Ovary (tissue), 9 donors: ENCODE measurements around the gene EPG5. TPM values are rescaled to one million over a fixed set of nuclear protein-coding genes. Genes with fewer than 3 reads are reported as not detected.
"Not testable (repeated sequence)": the region's sequence is repeated elsewhere in the genome, so short reads cannot be mapped to it uniquely, and the experiment has no call there.

Source experiments
- DNase-seq, 5 donors: peaks; one replicate each; pipeline ENCODE4 v3.0.0-alpha.2; 2019 to 2020
- H3K27ac ChIP-seq, 2 donors: fragments of 200-600 bp; one replicate each; pipeline versions ENCODE4 v1.5.1 to v1.8.0; 2019 to 2022
- H3K27me3 ChIP-seq: fragments of 200-600 bp; one replicate; pipeline ENCODE4 v1.8.0; 2022
- H3K36me3 ChIP-seq: fragments of 200-600 bp; sonication (generic); one replicate; pipeline ENCODE4 v1.5.1; 2019
- H3K4me1 ChIP-seq: one replicate; pipeline ENCODE4 v1.8.1; 2013; ENCODE audit warnings: mild to moderate bottlenecking, moderate library complexity; ENCODE audit not compliant: insufficient read depth
- H3K4me3 ChIP-seq: fragments of 200-600 bp; sonication (generic); one replicate; pipeline ENCODE4 v1.5.1; 2017
- H3K9me3 ChIP-seq, 2 donors: fragments of 200-600 bp in 1 of 2; sonication (generic) in 1 of 2; one replicate each; pipeline versions ENCODE4 v1.5.1 to v1.8.1; 2013 to 2019; ENCODE audit warnings: mild to moderate bottlenecking in 1 of 2, moderate library complexity in 1 of 2
- CTCF ChIP-seq, 3 donors: fragments of 450-650 bp in 2 of 3; fragments of 200-600 bp in 1 of 3; IDR thresholded peaks; one replicate each; pipeline versions ENCODE4 v1.5.1 to v1.8.0; 2016 to 2022; ENCODE audit warnings: antibody characterized with exemption in 3 of 3, mild to moderate bottlenecking in 1 of 3
- EP300 ChIP-seq: sonication (generic); formaldehyde crosslinking; IDR thresholded peaks from one replicate; pipeline ENCODE4 v1.6.1; 2017; ENCODE audit warnings: antibody characterized with exemption
- POLR2A ChIP-seq: fragments of 450-650 bp; IDR thresholded peaks from one replicate; pipeline ENCODE4 v1.6.1; 2017; ENCODE audit warnings: antibody characterized with exemption, mild to moderate bottlenecking, moderate library complexity
- WGBS, 3 donors: extraction: QIAGEN DNeasy Blood & Tissue Kit in 1 of 3; methylation state at CpG; one replicate each; pipeline versions ENCODE4 v1.1.5 to v1.1.7; 2013 to 2017; 5-methylcytosine and 5-hydroxymethylcytosine counted together
- intact Hi-C, 4 donors: fragments of 100-400 bp; cut with DNase I; formaldehyde crosslinking; loops; one replicate each; pipeline versions ENCODE4 v1.11.0 to v1.15.1; 2022 to 2023
- polyA plus RNA-seq, 2 donors: library from polyadenylated mRNA; stranded (reverse); fragments of 200-250 nt in 1 of 2; fragments of 350-450 nt in 1 of 2; fragmentation: Illumina TruSeq in 1 of 2; extraction: RNeasy Lipid Tissue Mini Kit (QIAGEN cat#74804) in 1 of 2; gene quantifications; one replicate each; pipeline ENCODE4 v1.2.3, GENCODE V29; 2013 to 2014
- total RNA-seq, 7 donors: library from RNA; depleted of rRNA in 2 of 7; stranded (reverse); fragments of >200 nt in 2 of 7; fragmentation: NEBNext Ultra II Directional in 3 of 7; extraction: Animal tissue kit (Norgen Biotek cat#: 25700) in 3 of 7; gene quantifications; one replicate each; pipeline versions ENCODE4 v1.1.0 to v1.2.4, GENCODE V29; 2016 to 2023
- donor health status: DM: no; HTN: no; CAD: no; lungs with moderate emphysema.
- donor health status: DM: no; HTN: no; CAD: no.
- donor health status: Bipolar disorder and iron deficiency.
- donor health status: DM: yes; HTN: yes; CAD: no.
- donor health status: DM: no; HTN: no; CAD: no.
- donor health status: DM: yes; HTN: yes; CAD: no.

Gene EPG5
- total and polyA plus RNA-seq, 9 donors: 8.9 to 28.4 (median 21.2) TPM

- Histone ChIP-seq H3K4me1 (peaks cover 4% of the 10 kb centered on the region), H3K36me3 (no peaks in the 10 kb centered on the region), H3K9me3 (no peaks in the 10 kb centered on the region), H3K4me3 (no peak overlapping the region), H3K27me3 (no peaks in the 10 kb centered on the region), H3K27ac (no peak overlapping the region)
- intact Hi-C loops: no loop called here
- TF ChIP-seq CTCF (IDR thresholded peaks at IDR 0.05) (no peak), POLR2A (no peak), EP300 (no peak)
- WGBS, 3 donors: 90 to 93% (median 93%) methylated on average over 7 of the region's 7 CpGs
- DNase-seq: no peak
These were observed 117.6 kb downstream of the EPG5 start for GRCh38 chr18:45849529-45849928.

GRCh38 chr18:45848643-45849042 lies 118.5 kb downstream of the EPG5 start:
- DNase-seq, H3K9me3 ChIP-seq, H3K27me3 ChIP-seq, H3K4me1 ChIP-seq, H3K27ac ChIP-seq, H3K36me3 ChIP-seq, intact Hi-C loops, H3K4me3 ChIP-seq: not testable (repeated sequence)
- WGBS, 3 donors: 96 to 97% (median 97%) methylated on average over 13 of the region's 13 CpGs

GRCh38 chr18:45847119-45847518 lies 120.0 kb downstream of the EPG5 start:
- Histone ChIP-seq H3K4me1 (peaks cover 4% of the 10 kb centered on the region), H3K4me3 (no peak overlapping the region), H3K27me3 (no peaks in the 10 kb centered on the region), H3K27ac (no peak overlapping the region), H3K36me3 (no peaks in the 10 kb centered on the region), H3K9me3 (no peaks in the 10 kb centered on the region)
- no peak for TF ChIP-seq EP300
- no peak for TF ChIP-seq POLR2A
- no peak for TF ChIP-seq CTCF (IDR thresholded peaks at IDR 0.05)
- intact Hi-C loops: no loop called here
- DNase-seq: no peak
- 41 to 63% (median 52%) methylated on average over 3 of the region's 3 CpGs for WGBS, 3 donors

- Histone ChIP-seq H3K4me1 (no peaks in the 10 kb centered on the region), H3K27me3 (no peaks in the 10 kb centered on the region), H3K9me3 (no peaks in the 10 kb centered on the region), H3K4me3 (no peak overlapping the region), H3K27ac (no peak overlapping the region), H3K36me3 (no peaks in the 10 kb centered on the region)
- TF ChIP-seq EP300 (no peak), CTCF (IDR thresholded peaks at IDR 0.05) (no peak), POLR2A (no peak)
- intact Hi-C loops: no loop called here
- DNase-seq: no peak
- WGBS, 3 donors: 80 to 86% (median 83%) methylated on average over 8 of the region's 8 CpGs
These were observed 121.7 kb downstream of the EPG5 start for GRCh38 chr18:45845410-45845809.

GRCh38 chr18:45844938-45845337 lies 122.2 kb downstream of the EPG5 start:
- no peak for DNase-seq
- Histone ChIP-seq H3K9me3 (no peaks in the 10 kb centered on the region), H3K36me3 (no peaks in the 10 kb centered on the region), H3K27me3 (no peaks in the 10 kb centered on the region), H3K4me1 (no peaks in the 10 kb centered on the region), H3K4me3 (no peak overlapping the region), H3K27ac (no peak overlapping the region)
- intact Hi-C loops: no loop called here
- TF ChIP-seq EP300 (no peak), POLR2A (no peak), CTCF (IDR thresholded peaks at IDR 0.05) (no peak)
- WGBS, 3 donors: 78 to 88% (median 87%) methylated on average over 7 of the region's 7 CpGs
